Measurements from ENCODE around the gene MAP2K3. TPM values are rescaled to one million over a fixed set of nuclear protein-coding genes. Genes with fewer than 3 reads are reported as not detected.

The MAP2K3 gene
- total and polyA plus RNA-seq, 2 donors (not counting 3 experiments of a cell fraction or from before 2014, with no cell fraction given) = 15.3 to 36.3 TPM

- CTCF ChIA-PET = no interaction called here
- TF ChIP-seq POLR2AphosphoS5 (IDR thresholded peaks at IDR 0.05; ENCODE audit: insufficient read depth, low read depth, low read length) = no peak
- no peak for TF ChIP-seq POLR2A (IDR thresholded peaks at IDR 0.05; ENCODE audit: low read depth, low read length)
- Histone ChIP-seq H3K9me3 (replicated peaks; ENCODE audit: control insufficient read depth, insufficient read depth, low read length) (no peaks in the 10 kb centered on the region), H3K4me2 (ENCODE audit: insufficient read depth, low read length) (no peak overlapping the region), H3K27ac (ENCODE audit: insufficient read depth, low read depth, low read length) (no peak overlapping the region), H3K9me1 (replicated peaks; ENCODE audit: control insufficient read depth, extremely low read depth, insufficient read depth, low read length) (no peaks in the 10 kb centered on the region), H3K4me1 (ENCODE audit: control insufficient read depth, extremely low read depth, insufficient read depth, low read length) (peaks cover 34% of the 10 kb centered on the region), H2AFZ (ENCODE audit: low read depth, low read length) (no peak overlapping the region), H4K20me1 (replicated peaks; ENCODE audit: control insufficient read depth, extremely low read depth, insufficient read depth, low read length) (no peaks in the 10 kb centered on the region), H3K79me2 (ENCODE audit: control insufficient read depth, insufficient read depth, low read length) (peaks cover 60% of the 10 kb centered on the region), H3K4me3 (replicated peaks in 1 of 3; ENCODE audit: insufficient read depth in 1 of 3, low read depth in 1 of 3, low read length in 3 of 3) (no peak overlapping the region), H3K27me3 (ENCODE audit: control insufficient read depth in 2 of 2, insufficient read depth in 2 of 2, low read length in 2 of 2) (no peaks in the 10 kb centered on the region), H3K36me3 (ENCODE audit: control insufficient read depth in 2 of 2, extremely low read depth in 1 of 2, insufficient read depth in 2 of 2, low read length in 2 of 2) (no peaks in the 10 kb centered on the region), H3K9ac (replicated peaks; ENCODE audit: extremely low read depth, insufficient read depth, low read length) (no peak overlapping the region)
- intact Hi-C loops (cut with micrococcal nuclease) (no loop called here), dilution Hi-C loops (cut with MboI; ENCODE audit: extremely low pct_ligation_motif_present, low sequenced_read_pairs) (no loop called here)
- POLR2A ChIA-PET = no interaction called here
- FAIRE-seq (no peak), DNase-seq (ENCODE audit: low read depth, low spot score) (no peak)
- no TSS peak for BruUV-seq (replicated peaks)
Observed at GRCh38 chr17:21289902-21290571, 5.5 kb downstream of the MAP2K3 start.

GRCh38 chr17:21291357-21291756, 6.8 kb downstream of the MAP2K3 start:
- BruUV-seq (replicated peaks) = no TSS peak
- Histone ChIP-seq H3K4me2 (ENCODE audit: insufficient read depth, low read length) (no peak overlapping the region), H2AFZ (ENCODE audit: low read depth, low read length) (no peak overlapping the region), H3K9me3 (replicated peaks; ENCODE audit: control insufficient read depth, insufficient read depth, low read length) (no peaks in the 10 kb centered on the region), H3K4me3 (replicated peaks in 1 of 3; ENCODE audit: insufficient read depth in 1 of 3, low read depth in 1 of 3, low read length in 3 of 3) (no peak overlapping the region), H4K20me1 (replicated peaks; ENCODE audit: control insufficient read depth, extremely low read depth, insufficient read depth, low read length) (no peaks in the 10 kb centered on the region), H3K9ac (replicated peaks; ENCODE audit: extremely low read depth, insufficient read depth, low read length) (no peak overlapping the region), H3K79me2 (ENCODE audit: control insufficient read depth, insufficient read depth, low read length) (peaks cover 52% of the 10 kb centered on the region), H3K4me1 (ENCODE audit: control insufficient read depth, extremely low read depth, insufficient read depth, low read length) (peaks cover 21% of the 10 kb centered on the region), H3K27ac (ENCODE audit: insufficient read depth, low read depth, low read length) (no peak overlapping the region), H3K9me1 (replicated peaks; ENCODE audit: control insufficient read depth, extremely low read depth, insufficient read depth, low read length) (no peaks in the 10 kb centered on the region), H3K36me3 (ENCODE audit: control insufficient read depth in 2 of 2, extremely low read depth in 1 of 2, insufficient read depth in 2 of 2, low read length in 2 of 2) (no peaks in the 10 kb centered on the region), H3K27me3 (ENCODE audit: control insufficient read depth in 2 of 2, insufficient read depth in 2 of 2, low read length in 2 of 2) (no peaks in the 10 kb centered on the region)
- DNase-seq (ENCODE audit: low read depth, low spot score) (no peak), FAIRE-seq (no peak)
- dilution Hi-C loops (cut with MboI; ENCODE audit: extremely low pct_ligation_motif_present, low sequenced_read_pairs) = no loop called here
- CTCF ChIA-PET = no interaction called here
- intact Hi-C loops (cut with micrococcal nuclease) = no loop called here
- POLR2A ChIA-PET = no interaction called here
- no peak for TF ChIP-seq GATA2 (IDR thresholded peaks at IDR 0.05; ENCODE audit: insufficient read depth, insufficient read length, low read depth, low read length)
- no peak for TF ChIP-seq MYC (IDR thresholded peaks at IDR 0.05; ENCODE audit: low read depth, low read length)
- TF ChIP-seq CTCF (IDR thresholded peaks at IDR 0.05; ENCODE audit: extremely low read depth in 1 of 2, insufficient read depth in 1 of 2, low read depth in 1 of 2, low read length in 2 of 2) = no peak
- TF ChIP-seq JUN (IDR thresholded peaks at IDR 0.05; ENCODE audit: borderline replicate concordance, insufficient read depth, insufficient read length, low read depth) = no peak
- no peak for TF ChIP-seq POLR2A (IDR thresholded peaks at IDR 0.05; ENCODE audit: low read depth, low read length)
- TF ChIP-seq FOS (IDR thresholded peaks at IDR 0.05; ENCODE audit: borderline replicate concordance, insufficient read depth, low read length) = no peak
- no peak for TF ChIP-seq POLR2AphosphoS5 (IDR thresholded peaks at IDR 0.05; ENCODE audit: insufficient read depth, low read depth, low read length)
- no peak for TF ChIP-seq EZH2 (IDR thresholded peaks at IDR 0.05; ENCODE audit: borderline replicate concordance, low read depth, low read length, severe bottlenecking)
- no peak for TF ChIP-seq MAX (IDR thresholded peaks at IDR 0.05; ENCODE audit: insufficient read depth, insufficient read length)

All from endothelial cell of umbilical vein (primary cell).